ENCODE data around the gene EMID1. TPM values are rescaled to one million over a fixed set of nuclear protein-coding genes. Genes with fewer than 3 reads are reported as not detected.

Gene EMID1
- total RNA-seq, 1 experiment from 2014 or later, result 9.6 TPM

DNA sequence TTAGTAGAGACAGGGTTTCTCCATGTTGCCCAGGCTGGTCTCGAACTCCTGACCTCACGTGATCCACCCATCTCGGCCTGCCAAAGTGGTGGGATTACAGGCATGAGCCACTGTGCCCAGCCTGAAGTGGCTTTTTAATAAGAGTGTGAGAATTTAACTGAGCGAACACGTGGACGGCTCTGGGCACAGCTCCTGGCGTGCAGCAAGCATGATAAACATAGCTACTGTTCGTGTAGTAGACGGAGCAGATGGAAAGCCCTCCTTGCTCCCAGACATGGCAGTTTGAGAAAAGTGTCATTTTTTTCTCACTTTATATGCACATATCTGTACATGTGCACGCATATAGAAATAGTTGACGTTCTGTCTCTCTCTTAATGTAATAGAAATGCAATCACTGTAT, 7.0 kb downstream of the EMID1 start:
- no peak for ATAC-seq
- no peak for DNase-seq (ENCODE audit: low read depth, low spot score)
- H3K27me3 ChIP-seq (ENCODE audit: insufficient read depth, low read length), result no peaks in the 10 kb centered on the region
- ChIA-PET CTCF (no interaction called here), POLR2A (no interaction called here), RAD21 (ENCODE audit: low non-redundant PET in 1 of 2, low total read pairs in 2 of 2, uncharacterized antibody in 2 of 2, unreplicated experiment in 2 of 2) (no interaction called here)
- H3K4me2 ChIP-seq (ENCODE audit: low read length), result no peak overlapping the region
- H3K27ac ChIP-seq (ENCODE audit: low read depth, low read length), result no peak overlapping the region
- no TSS peak for BruUV-seq (replicated peaks)
- no peak overlapping the region for H3K4me3 ChIP-seq (replicated peaks in 1 of 2; ENCODE audit: low read depth in 1 of 2, low read length in 2 of 2)
- no peaks in the 10 kb centered on the region for H4K20me1 ChIP-seq (ENCODE audit: insufficient read depth)
- H3K9me2 ChIP-seq (ENCODE audit: insufficient read depth), result no peaks in the 10 kb centered on the region
- H2AFZ ChIP-seq (ENCODE audit: low read depth, low read length, poor library complexity, severe bottlenecking), result no peak overlapping the region
- TF ChIP-seq ZNF274 (IDR thresholded peaks at IDR 0.05; ENCODE audit: low read depth, low read length), result no peak
- TF ChIP-seq, protein P1, sequence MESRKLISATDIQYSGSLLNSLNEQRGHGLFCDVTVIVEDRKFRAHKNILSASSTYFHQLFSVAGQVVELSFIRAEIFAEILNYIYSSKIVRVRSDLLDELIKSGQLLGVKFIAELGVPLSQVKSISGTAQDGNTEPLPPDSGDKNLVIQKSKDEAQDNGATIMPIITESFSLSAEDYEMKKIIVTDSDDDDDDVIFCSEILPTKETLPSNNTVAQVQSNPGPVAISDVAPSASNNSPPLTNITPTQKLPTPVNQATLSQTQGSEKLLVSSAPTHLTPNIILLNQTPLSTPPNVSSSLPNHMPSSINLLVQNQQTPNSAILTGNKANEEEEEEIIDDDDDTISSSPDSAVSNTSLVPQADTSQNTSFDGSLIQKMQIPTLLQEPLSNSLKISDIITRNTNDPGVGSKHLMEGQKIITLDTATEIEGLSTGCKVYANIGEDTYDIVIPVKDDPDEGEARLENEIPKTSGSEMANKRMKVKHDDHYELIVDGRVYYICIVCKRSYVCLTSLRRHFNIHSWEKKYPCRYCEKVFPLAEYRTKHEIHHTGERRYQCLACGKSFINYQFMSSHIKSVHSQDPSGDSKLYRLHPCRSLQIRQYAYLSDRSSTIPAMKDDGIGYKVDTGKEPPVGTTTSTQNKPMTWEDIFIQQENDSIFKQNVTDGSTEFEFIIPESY (IDR thresholded peaks at IDR 0.05; ENCODE audit: extremely low read depth, insufficient replicate concordance, low read length), result no peak
- no peak for TF ChIP-seq CBX3 (IDR thresholded peaks at IDR 0.05; ENCODE audit: low read depth)
- TF ChIP-seq SP1 (IDR thresholded peaks at IDR 0.05; ENCODE audit: low read depth), result no peak
- no peak for TF ChIP-seq ELF1 (IDR thresholded peaks at IDR 0.05; ENCODE audit: borderline replicate concordance, low read depth)
- TF ChIP-seq SRF (IDR thresholded peaks at IDR 0.05; ENCODE audit: low read depth), result no peak
- no peak for TF ChIP-seq POLR2AphosphoS5 (IDR thresholded peaks at IDR 0.05; ENCODE audit: low read depth, low read length)
- TF ChIP-seq SIN3A (IDR thresholded peaks at IDR 0.05; ENCODE audit: low read depth), result no peak
- no peak for TF ChIP-seq ZFX (IDR thresholded peaks at IDR 0.05)
- no peak for TF ChIP-seq TCF7L2 (IDR thresholded peaks at IDR 0.05; ENCODE audit: borderline replicate concordance, extremely low read depth, insufficient read depth, insufficient read length)
- no peak for TF ChIP-seq FOSL1 (IDR thresholded peaks at IDR 0.05; ENCODE audit: low read depth)
- TF ChIP-seq EZH2 (IDR thresholded peaks at IDR 0.05), result no peak
- H3K79me2 ChIP-seq (ENCODE audit: insufficient read depth, low read length), result no peaks in the 10 kb centered on the region
- intact Hi-C loops (cut with micrococcal nuclease), result no loop called here
- H3K4me1 ChIP-seq (ENCODE audit: control insufficient read depth in 1 of 2, insufficient read depth in 2 of 2, low read length in 2 of 2), result no peaks in the 10 kb centered on the region
- no peaks in the 10 kb centered on the region for H3K9me3 ChIP-seq (ENCODE audit: control insufficient read depth in 1 of 2, insufficient read depth in 1 of 2, low read depth in 1 of 2, low read length in 2 of 2)
- no peaks in the 10 kb centered on the region for H3K36me3 ChIP-seq (ENCODE audit: control insufficient read depth in 1 of 2, insufficient read depth in 2 of 2, low read length in 2 of 2)
- no peak overlapping the region for H3K9ac ChIP-seq (ENCODE audit: low read length)
